Stimulated activated naive CD4-positive, alpha-beta T cell treated with Interleukin-2 at 50 U/mL for 16 hours (primary cell): ENCODE data around the gene MDGA2.

ENCODE experiments used
- DNase-seq: peaks from one replicate; lab custom pipeline; 2025; lab: John Stamatoyannopoulos, UW

Gene MDGA2

GRCh38 chr14:47103771-47104170 is 571.6 kb downstream of the MDGA2 start:
- no peak for DNase-seq

- DNase-seq, result no peak
These were observed 572.9 kb downstream of the MDGA2 start for GRCh38 chr14:47102472-47102871.

- DNase-seq, result no peak
These were observed 589.7 kb downstream of the MDGA2 start for GRCh38 chr14:47085678-47086077.

GRCh38 chr14:47065326-47065725 is 610.1 kb downstream of the MDGA2 start:
- no peak for DNase-seq

GRCh38 chr14:47060050-47060449 is 615.4 kb downstream of the MDGA2 start:
- DNase-seq, result no peak

GRCh38 chr14:47057364-47057763 is 618.0 kb downstream of the MDGA2 start:
- DNase-seq, result no peak

GRCh38 chr14:47044841-47045240 is 630.6 kb downstream of the MDGA2 start:
- DNase-seq, result no peak

GRCh38 chr14:47040550-47040949 is 634.9 kb downstream of the MDGA2 start:
- DNase-seq, result no peak

- DNase-seq, result no peak
These were observed 636.1 kb downstream of the MDGA2 start for GRCh38 chr14:47039336-47039735.

GRCh38 chr14:47022721-47023120 is 652.7 kb downstream of the MDGA2 start:
- no peak for DNase-seq

GRCh38 chr14:47020500-47020899 is 654.9 kb downstream of the MDGA2 start:
- no peak for DNase-seq

- DNase-seq, result no peak
These were observed 662.7 kb downstream of the MDGA2 start for GRCh38 chr14:47012533-47013280.

- no peak for DNase-seq
These were observed 665.8 kb downstream of the MDGA2 start for GRCh38 chr14:47009615-47010014.

- no peak for DNase-seq
These were observed 666.7 kb downstream of the MDGA2 start for GRCh38 chr14:47008732-47009131.

GRCh38 chr14:46999661-47000060 is 675.7 kb downstream of the MDGA2 start:
- DNase-seq, result no peak

- DNase-seq, result no peak
These were observed 685.8 kb downstream of the MDGA2 start for GRCh38 chr14:46989566-46989965.

- DNase-seq, result no peak
These were observed 687.1 kb downstream of the MDGA2 start for GRCh38 chr14:46988312-46988711.

- no peak for DNase-seq
These were observed 689.6 kb downstream of the MDGA2 start for GRCh38 chr14:46985529-46986380.

GRCh38 chr14:46973295-46973694 is 702.1 kb downstream of the MDGA2 start:
- DNase-seq, result no peak

- DNase-seq, result no peak
These were observed 711.0 kb downstream of the MDGA2 start for GRCh38 chr14:46964378-46964777.

GRCh38 chr14:46951103-46951502 is 724.3 kb downstream of the MDGA2 start:
- DNase-seq, result no peak

GRCh38 chr14:46940611-46941010 is 734.8 kb downstream of the MDGA2 start:
- no peak for DNase-seq

GRCh38 chr14:46920542-46920941 is 754.9 kb downstream of the MDGA2 start:
- no peak for DNase-seq
